ENCODE measurements around the gene PLPPR2.

DNA sequence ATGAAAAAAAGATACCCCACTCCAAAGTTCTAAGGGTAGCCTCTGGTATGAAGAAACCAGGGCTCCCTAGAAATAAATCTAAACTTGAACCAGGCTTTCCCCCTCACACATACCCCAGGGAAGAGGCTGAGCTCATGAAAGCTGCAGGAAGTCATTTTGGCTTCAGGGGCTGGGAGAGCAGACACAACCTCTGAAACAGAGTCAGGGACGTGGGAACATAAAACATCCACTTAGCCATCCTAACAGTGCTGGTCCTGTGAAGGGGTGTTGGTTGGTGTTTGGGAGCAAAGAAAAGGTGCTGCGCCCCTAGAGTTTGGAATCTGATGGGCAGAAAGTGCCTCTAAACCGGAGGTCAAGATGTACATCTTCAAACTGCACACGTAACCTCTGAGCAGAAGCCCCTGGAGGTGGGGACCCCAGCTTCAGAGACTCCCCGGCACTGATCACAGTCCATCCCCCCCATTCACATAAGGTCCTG lies 31.6 kb upstream of the PLPPR2 start:
- TF ChIP-seq, protein P1, sequence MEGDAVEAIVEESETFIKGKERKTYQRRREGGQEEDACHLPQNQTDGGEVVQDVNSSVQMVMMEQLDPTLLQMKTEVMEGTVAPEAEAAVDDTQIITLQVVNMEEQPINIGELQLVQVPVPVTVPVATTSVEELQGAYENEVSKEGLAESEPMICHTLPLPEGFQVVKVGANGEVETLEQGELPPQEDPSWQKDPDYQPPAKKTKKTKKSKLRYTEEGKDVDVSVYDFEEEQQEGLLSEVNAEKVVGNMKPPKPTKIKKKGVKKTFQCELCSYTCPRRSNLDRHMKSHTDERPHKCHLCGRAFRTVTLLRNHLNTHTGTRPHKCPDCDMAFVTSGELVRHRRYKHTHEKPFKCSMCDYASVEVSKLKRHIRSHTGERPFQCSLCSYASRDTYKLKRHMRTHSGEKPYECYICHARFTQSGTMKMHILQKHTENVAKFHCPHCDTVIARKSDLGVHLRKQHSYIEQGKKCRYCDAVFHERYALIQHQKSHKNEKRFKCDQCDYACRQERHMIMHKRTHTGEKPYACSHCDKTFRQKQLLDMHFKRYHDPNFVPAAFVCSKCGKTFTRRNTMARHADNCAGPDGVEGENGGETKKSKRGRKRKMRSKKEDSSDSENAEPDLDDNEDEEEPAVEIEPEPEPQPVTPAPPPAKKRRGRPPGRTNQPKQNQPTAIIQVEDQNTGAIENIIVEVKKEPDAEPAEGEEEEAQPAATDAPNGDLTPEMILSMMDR (IDR thresholded peaks at IDR 0.05): no peak
- TF ChIP-seq, protein P2, sequence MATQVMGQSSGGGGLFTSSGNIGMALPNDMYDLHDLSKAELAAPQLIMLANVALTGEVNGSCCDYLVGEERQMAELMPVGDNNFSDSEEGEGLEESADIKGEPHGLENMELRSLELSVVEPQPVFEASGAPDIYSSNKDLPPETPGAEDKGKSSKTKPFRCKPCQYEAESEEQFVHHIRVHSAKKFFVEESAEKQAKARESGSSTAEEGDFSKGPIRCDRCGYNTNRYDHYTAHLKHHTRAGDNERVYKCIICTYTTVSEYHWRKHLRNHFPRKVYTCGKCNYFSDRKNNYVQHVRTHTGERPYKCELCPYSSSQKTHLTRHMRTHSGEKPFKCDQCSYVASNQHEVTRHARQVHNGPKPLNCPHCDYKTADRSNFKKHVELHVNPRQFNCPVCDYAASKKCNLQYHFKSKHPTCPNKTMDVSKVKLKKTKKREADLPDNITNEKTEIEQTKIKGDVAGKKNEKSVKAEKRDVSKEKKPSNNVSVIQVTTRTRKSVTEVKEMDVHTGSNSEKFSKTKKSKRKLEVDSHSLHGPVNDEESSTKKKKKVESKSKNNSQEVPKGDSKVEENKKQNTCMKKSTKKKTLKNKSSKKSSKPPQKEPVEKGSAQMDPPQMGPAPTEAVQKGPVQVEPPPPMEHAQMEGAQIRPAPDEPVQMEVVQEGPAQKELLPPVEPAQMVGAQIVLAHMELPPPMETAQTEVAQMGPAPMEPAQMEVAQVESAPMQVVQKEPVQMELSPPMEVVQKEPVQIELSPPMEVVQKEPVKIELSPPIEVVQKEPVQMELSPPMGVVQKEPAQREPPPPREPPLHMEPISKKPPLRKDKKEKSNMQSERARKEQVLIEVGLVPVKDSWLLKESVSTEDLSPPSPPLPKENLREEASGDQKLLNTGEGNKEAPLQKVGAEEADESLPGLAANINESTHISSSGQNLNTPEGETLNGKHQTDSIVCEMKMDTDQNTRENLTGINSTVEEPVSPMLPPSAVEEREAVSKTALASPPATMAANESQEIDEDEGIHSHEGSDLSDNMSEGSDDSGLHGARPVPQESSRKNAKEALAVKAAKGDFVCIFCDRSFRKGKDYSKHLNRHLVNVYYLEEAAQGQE (IDR thresholded peaks at IDR 0.05): no peak
- TF ChIP-seq, protein P3, sequence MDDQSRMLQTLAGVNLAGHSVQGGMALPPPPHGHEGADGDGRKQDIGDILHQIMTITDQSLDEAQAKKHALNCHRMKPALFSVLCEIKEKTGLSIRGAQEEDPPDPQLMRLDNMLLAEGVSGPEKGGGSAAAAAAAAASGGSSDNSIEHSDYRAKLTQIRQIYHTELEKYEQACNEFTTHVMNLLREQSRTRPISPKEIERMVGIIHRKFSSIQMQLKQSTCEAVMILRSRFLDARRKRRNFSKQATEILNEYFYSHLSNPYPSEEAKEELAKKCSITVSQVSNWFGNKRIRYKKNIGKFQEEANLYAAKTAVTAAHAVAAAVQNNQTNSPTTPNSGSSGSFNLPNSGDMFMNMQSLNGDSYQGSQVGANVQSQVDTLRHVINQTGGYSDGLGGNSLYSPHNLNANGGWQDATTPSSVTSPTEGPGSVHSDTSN (IDR thresholded peaks at IDR 0.05): no peak
